ENCODE data around the gene SOCS7. TPM values are rescaled to one million over a fixed set of nuclear protein-coding genes. Genes with fewer than 3 reads are reported as not detected.

Gene SOCS7
- total RNA-seq, 1 donor from 2014 or later = 33.3 TPM

DNA sequence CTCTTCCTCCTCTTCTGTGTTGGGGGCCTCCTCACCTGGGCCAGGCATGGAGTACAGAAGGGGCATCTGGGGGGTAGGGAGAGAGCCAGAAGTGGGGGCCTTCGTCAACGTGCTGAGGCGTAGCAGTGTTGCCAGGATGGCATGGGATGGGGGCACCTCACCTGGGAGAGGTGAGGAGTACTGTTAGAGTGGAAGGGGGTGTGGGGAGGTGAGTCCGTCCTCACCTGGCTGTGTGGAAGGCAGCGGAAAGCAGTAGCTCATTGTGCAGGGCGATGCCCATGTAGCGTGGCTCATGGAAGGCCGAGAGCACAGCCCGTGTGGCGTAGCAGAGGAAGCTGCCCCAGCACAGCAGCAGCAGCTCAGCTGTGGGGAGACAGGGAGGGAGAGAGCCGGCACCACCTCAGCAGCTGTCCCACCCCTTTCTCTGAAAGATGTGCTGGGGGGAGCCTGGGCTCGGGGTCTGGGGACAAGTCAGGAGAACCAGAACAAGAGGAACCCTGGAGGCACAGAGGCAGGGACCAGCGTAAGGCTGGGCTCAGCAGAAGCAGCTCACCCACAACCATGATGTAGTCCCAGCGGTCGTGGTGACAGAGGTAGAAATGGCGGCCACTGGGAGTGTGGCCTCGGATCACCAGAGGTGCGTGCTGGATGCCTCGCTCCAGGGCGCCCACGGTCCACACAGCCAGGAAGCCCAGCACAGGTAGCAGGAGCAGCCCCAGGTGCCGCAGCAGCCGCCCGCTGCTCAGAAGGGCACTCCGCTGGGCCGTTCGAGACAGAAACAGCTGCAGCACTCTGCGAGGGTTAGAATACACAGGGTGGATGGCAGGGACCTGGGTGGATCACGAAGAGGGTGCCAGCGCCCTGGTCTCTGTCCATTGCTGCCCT lies 16.9 kb upstream of the SOCS7 start:
- Mint-ChIP-seq H3K4me3 (ENCODE audit: unreplicated experiment) (no peak overlapping the region), H3K4me1 (ENCODE audit: low read depth, unreplicated experiment) (peaks cover 5% of the 10 kb centered on the region), H3K27me3 (ENCODE audit: unreplicated experiment) (peaks cover 10% of the 10 kb centered on the region), H3K36me3 (ENCODE audit: unreplicated experiment) (no peaks in the 10 kb centered on the region), H3K27ac (ENCODE audit: unreplicated experiment) (no peak overlapping the region), H3K9me3 (ENCODE audit: unreplicated experiment) (peaks cover 7% of the 10 kb centered on the region)
- no peak for DNase-seq
- TF ChIP-seq, protein P1, sequence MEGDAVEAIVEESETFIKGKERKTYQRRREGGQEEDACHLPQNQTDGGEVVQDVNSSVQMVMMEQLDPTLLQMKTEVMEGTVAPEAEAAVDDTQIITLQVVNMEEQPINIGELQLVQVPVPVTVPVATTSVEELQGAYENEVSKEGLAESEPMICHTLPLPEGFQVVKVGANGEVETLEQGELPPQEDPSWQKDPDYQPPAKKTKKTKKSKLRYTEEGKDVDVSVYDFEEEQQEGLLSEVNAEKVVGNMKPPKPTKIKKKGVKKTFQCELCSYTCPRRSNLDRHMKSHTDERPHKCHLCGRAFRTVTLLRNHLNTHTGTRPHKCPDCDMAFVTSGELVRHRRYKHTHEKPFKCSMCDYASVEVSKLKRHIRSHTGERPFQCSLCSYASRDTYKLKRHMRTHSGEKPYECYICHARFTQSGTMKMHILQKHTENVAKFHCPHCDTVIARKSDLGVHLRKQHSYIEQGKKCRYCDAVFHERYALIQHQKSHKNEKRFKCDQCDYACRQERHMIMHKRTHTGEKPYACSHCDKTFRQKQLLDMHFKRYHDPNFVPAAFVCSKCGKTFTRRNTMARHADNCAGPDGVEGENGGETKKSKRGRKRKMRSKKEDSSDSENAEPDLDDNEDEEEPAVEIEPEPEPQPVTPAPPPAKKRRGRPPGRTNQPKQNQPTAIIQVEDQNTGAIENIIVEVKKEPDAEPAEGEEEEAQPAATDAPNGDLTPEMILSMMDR (IDR thresholded peaks at IDR 0.05; ENCODE audit: partially characterized antibody, unreplicated experiment) = no peak

DNA sequence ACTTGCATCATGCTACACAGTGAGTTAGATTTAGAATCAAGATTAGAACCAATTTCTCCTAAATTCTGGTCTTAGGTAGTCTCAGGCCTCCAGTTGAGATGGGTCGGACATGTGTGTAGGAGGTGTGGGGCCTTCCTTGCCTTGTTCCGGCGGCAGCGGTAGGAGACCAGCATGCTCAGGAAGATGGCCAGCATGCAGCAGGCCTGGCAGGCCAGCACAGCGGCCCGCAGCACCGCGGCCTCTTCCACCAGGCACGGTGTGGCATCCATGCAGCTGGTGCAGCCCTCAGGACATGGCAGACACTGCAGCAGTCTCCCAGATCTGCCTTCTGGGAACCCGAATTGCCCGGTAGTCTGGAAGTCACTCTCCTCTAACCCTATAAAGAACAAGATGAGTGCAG lies 14.8 kb upstream of the SOCS7 start:
- no peaks in the 10 kb centered on the region for H3K36me3 Mint-ChIP-seq (ENCODE audit: unreplicated experiment)
- no peak overlapping the region for H3K4me3 Mint-ChIP-seq (ENCODE audit: unreplicated experiment)
- peaks cover 4% of the 10 kb centered on the region for H3K9me3 Mint-ChIP-seq (ENCODE audit: unreplicated experiment)
- DNase-seq = no peak
- TF ChIP-seq, protein P1 (IDR thresholded peaks at IDR 0.05; ENCODE audit: partially characterized antibody, unreplicated experiment) = no peak
- peaks cover 3% of the 10 kb centered on the region for H3K4me1 Mint-ChIP-seq (ENCODE audit: low read depth, unreplicated experiment)
- peaks cover 8% of the 10 kb centered on the region for H3K27me3 Mint-ChIP-seq (ENCODE audit: unreplicated experiment)
- H3K27ac Mint-ChIP-seq (ENCODE audit: unreplicated experiment) = no peak overlapping the region

DNA sequence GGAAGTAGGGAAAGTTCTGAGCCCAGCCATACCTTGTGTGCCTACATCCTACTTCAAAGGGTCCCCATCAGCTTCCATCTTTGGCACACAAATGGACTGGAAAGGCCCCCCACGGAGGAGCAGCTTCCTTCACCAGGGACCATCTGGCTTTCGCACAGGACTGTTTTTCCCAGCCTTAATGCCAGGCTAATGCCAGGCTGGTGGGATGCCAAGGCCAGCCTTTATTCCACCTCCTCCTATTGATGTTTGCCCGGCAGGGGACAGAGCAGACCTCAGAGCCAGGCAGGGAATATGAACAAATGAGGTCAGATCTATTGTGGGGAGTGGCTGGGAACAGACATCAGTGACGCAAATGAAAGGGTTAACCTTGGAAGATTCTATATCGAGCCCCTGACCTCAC lies 13.6 kb upstream of the SOCS7 start:
- Mint-ChIP-seq H3K9me3 (ENCODE audit: unreplicated experiment) (peaks cover 4% of the 10 kb centered on the region), H3K36me3 (ENCODE audit: unreplicated experiment) (no peaks in the 10 kb centered on the region), H3K4me1 (ENCODE audit: low read depth, unreplicated experiment) (peaks cover 3% of the 10 kb centered on the region), H3K27me3 (ENCODE audit: unreplicated experiment) (peaks cover 11% of the 10 kb centered on the region), H3K4me3 (ENCODE audit: unreplicated experiment) (no peak overlapping the region), H3K27ac (ENCODE audit: unreplicated experiment) (no peak overlapping the region)
- DNase-seq = no peak
- TF ChIP-seq, protein P1 (IDR thresholded peaks at IDR 0.05; ENCODE audit: partially characterized antibody, unreplicated experiment) = no peak

DNA sequence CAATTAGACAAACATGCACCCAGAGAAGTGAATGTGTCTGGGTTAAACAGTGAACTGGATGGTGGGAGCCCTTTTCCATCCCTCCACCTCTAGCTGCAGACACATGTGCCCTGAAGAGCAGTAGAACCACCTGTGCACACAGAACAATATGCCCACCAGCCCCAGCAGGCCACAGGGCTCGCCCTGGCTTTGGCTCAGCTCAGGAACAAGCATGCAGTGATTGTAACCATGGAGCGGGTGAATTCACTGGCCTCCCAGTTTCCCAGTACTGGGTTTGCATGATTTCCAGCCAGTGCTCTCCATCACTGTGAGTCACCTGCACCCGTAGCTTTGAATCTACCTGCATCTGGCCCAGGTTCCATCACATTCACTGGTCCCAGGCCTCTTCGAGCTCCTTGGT lies 13.1 kb upstream of the SOCS7 start:
- peaks cover 9% of the 10 kb centered on the region for H3K27me3 Mint-ChIP-seq (ENCODE audit: unreplicated experiment)
- TF ChIP-seq, protein P1 (IDR thresholded peaks at IDR 0.05; ENCODE audit: partially characterized antibody, unreplicated experiment) = no peak
- no peaks in the 10 kb centered on the region for H3K36me3 Mint-ChIP-seq (ENCODE audit: unreplicated experiment)
- no peak for DNase-seq
- no peak overlapping the region for H3K4me3 Mint-ChIP-seq (ENCODE audit: unreplicated experiment)
- H3K27ac Mint-ChIP-seq (ENCODE audit: unreplicated experiment) = no peak overlapping the region
- peaks cover 3% of the 10 kb centered on the region for H3K4me1 Mint-ChIP-seq (ENCODE audit: low read depth, unreplicated experiment)
- peaks cover 4% of the 10 kb centered on the region for H3K9me3 Mint-ChIP-seq (ENCODE audit: unreplicated experiment)

DNA sequence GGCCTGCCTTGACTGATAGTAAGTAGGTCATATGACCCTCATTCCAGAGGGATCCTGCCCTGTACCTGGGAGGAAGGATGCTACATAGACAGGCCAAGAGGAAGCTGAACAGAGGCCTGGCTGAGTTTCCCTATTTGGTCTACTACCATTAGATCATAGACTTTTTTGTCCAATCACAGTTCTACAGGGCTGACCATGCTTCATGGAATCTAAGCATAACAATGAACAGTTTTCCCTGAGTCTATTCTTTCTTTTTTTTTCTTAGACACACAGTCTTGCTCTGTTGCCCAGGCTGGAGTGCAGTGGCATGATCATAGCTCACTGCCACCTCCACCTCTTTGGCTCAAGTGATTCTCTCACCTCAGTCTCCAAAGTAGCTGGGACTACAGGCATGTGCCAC lies 11.8 kb upstream of the SOCS7 start:
- Mint-ChIP-seq H3K27me3 (ENCODE audit: unreplicated experiment) (peaks cover 9% of the 10 kb centered on the region), H3K4me3 (ENCODE audit: unreplicated experiment) (no peak overlapping the region), H3K9me3 (ENCODE audit: unreplicated experiment) (peaks cover 4% of the 10 kb centered on the region), H3K36me3 (ENCODE audit: unreplicated experiment) (no peaks in the 10 kb centered on the region), H3K27ac (ENCODE audit: unreplicated experiment) (no peak overlapping the region), H3K4me1 (ENCODE audit: low read depth, unreplicated experiment) (peaks cover 3% of the 10 kb centered on the region)
- TF ChIP-seq, protein P1 (IDR thresholded peaks at IDR 0.05; ENCODE audit: partially characterized antibody, unreplicated experiment) = no peak
- no peak for DNase-seq
